ENCODE measurements around the gene MAML2. TPM values are rescaled to one million over a fixed set of nuclear protein-coding genes. Genes with fewer than 3 reads are reported as not detected.

The MAML2 gene
- total and polyA plus RNA-seq, 2 experiments from 2014 or later, result 2.0 to 7.1 TPM

- H3K4me1 ChIP-seq (ENCODE audit: insufficient read depth), result peaks cover 44% of the 10 kb centered on the region
- no peaks in the 10 kb centered on the region for H3F3A ChIP-seq (replicated peaks; ENCODE audit: low read depth)
- DNase-seq (ENCODE audit: low spot score) (no peak), ATAC-seq (no peak)
- Mint-ChIP-seq H3K27me3 (ENCODE audit: insufficient read depth, low read depth, poor library complexity) (no peaks in the 10 kb centered on the region), H3K9me3 (no peaks in the 10 kb centered on the region), H3K4me1 (peaks cover 21% of the 10 kb centered on the region; the same call in 2 of the 3 replicates), H3K27ac (no peak overlapping the region), H3K36me3 (ENCODE audit: low read depth) (no peaks in the 10 kb centered on the region), H3K4me3 (no peak overlapping the region)
- H3K27ac ChIP-seq (ENCODE audit: low read depth), result no peak overlapping the region
- no peaks in the 10 kb centered on the region for H4K20me1 ChIP-seq (replicated peaks; ENCODE audit: insufficient read depth)
- H3K27me3 ChIP-seq (ENCODE audit: insufficient read depth), result no peaks in the 10 kb centered on the region
- no peak for TF ChIP-seq ZNF114 (CRISPR knock-in tag; IDR thresholded peaks at IDR 0.05)
- TF ChIP-seq, protein P1, sequence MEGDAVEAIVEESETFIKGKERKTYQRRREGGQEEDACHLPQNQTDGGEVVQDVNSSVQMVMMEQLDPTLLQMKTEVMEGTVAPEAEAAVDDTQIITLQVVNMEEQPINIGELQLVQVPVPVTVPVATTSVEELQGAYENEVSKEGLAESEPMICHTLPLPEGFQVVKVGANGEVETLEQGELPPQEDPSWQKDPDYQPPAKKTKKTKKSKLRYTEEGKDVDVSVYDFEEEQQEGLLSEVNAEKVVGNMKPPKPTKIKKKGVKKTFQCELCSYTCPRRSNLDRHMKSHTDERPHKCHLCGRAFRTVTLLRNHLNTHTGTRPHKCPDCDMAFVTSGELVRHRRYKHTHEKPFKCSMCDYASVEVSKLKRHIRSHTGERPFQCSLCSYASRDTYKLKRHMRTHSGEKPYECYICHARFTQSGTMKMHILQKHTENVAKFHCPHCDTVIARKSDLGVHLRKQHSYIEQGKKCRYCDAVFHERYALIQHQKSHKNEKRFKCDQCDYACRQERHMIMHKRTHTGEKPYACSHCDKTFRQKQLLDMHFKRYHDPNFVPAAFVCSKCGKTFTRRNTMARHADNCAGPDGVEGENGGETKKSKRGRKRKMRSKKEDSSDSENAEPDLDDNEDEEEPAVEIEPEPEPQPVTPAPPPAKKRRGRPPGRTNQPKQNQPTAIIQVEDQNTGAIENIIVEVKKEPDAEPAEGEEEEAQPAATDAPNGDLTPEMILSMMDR (conservative IDR thresholded peaks at IDR 0.05; ENCODE audit: low read depth in 2 of 2), result no peak
- no peak for TF ChIP-seq POLR2AphosphoS5 (IDR thresholded peaks at IDR 0.05; ENCODE audit: low read depth)
- TF ChIP-seq EZH2phosphoT487 (IDR thresholded peaks at IDR 0.05; ENCODE audit: unreplicated experiment), result no peak
- no peak for TF ChIP-seq REST (IDR thresholded peaks at IDR 0.05; ENCODE audit: unreplicated experiment)
- TF ChIP-seq ZNF462 (CRISPR knock-in tag; IDR thresholded peaks at IDR 0.05), result no peak
- TF ChIP-seq CREB1 (CRISPR knock-in tag; IDR thresholded peaks at IDR 0.05; ENCODE audit: low read depth), result no peak
- no peak for TF ChIP-seq JUNB (IDR thresholded peaks at IDR 0.05; ENCODE audit: unreplicated experiment)
- H3K9me2 ChIP-seq (ENCODE audit: insufficient read depth), result 0 out of 2 replicates have a peak, but pooled peaks cover 4% of the 10 kb centered on the region
- H3K4me3 ChIP-seq, result no peak overlapping the region
- H3K4me2 ChIP-seq, result no peak overlapping the region
- H3K36me3 ChIP-seq (ENCODE audit: insufficient read depth), result no peaks in the 10 kb centered on the region
- H2AFZ ChIP-seq, result no peak overlapping the region
- H3K79me2 ChIP-seq (replicated peaks; ENCODE audit: insufficient read depth), result no peaks in the 10 kb centered on the region
These were observed 261.4 kb downstream of the MAML2 start for GRCh38 chr11:96081561-96081960.

All from GM23338 (cell line).